GM13976 (cell line): Measurements from ENCODE around the gene PRKCH.

Experiments
- DNase-seq: peaks from one replicate; pipeline ENCODE4 v3.0.0; 2012; ENCODE audit warnings: low spot score
- in situ Hi-C: fragments of 300-500 bp; cut with MboI; formaldehyde crosslinking; loops from one replicate; pipeline ENCODE4 v1.12.0; 2022; ENCODE audit warnings: low sequenced_read_pairs, mixed read lengths, inconsistent platforms; ENCODE audit not compliant: unreplicated experiment
- TF ChIP-seq, protein P1 (sequence below): IDR thresholded peaks from 2 replicates; pipeline ENCODE4 v1.5.1; 2012; ENCODE audit warnings: borderline replicate concordance, mild to moderate bottlenecking; ENCODE audit not compliant: insufficient read depth; ENCODE audit errors: extremely low read depth, missing control alignments, control extremely low read depth

PRKCH gene

DNA sequence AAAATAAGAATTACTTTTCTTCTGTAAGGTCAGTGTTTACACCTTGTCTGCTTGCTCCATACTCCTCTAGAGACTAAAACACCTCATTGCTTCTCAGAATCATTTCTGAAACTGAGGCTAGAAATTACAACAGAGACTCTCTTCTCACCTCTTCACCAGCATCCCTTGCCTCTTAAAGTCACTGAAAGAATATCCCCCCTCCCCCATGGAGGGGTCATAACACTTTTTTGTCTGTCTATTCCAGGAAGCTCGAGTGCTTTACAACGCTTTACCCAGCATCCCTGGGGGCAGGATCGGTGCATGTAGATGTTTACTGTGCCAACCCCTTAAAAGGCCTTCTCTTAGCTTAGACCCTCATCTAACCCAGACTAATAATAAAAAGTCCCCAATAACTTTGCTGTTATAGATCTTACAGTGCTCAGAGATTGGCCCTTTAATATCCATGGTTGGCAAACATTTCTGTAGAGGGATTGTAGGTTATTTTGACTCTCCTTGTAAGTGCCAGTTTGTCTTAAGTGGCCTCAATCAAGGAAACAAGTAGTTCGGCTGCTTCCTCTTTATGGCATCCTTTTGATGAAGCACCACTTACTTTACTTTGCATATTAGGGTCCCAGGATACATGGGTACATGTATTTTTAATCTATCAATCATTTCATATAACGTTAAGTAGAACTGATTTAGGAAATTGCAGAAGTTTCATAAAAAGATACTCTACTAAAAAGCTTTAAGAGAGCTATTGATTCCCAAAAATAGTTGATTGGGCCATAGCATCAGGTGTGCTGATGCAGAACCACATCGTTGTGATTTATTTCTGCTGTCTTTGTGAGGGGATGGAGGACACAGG is 29.3 kb downstream of the PRKCH start:
- DNase-seq: no peak
- TF ChIP-seq, protein P1, sequence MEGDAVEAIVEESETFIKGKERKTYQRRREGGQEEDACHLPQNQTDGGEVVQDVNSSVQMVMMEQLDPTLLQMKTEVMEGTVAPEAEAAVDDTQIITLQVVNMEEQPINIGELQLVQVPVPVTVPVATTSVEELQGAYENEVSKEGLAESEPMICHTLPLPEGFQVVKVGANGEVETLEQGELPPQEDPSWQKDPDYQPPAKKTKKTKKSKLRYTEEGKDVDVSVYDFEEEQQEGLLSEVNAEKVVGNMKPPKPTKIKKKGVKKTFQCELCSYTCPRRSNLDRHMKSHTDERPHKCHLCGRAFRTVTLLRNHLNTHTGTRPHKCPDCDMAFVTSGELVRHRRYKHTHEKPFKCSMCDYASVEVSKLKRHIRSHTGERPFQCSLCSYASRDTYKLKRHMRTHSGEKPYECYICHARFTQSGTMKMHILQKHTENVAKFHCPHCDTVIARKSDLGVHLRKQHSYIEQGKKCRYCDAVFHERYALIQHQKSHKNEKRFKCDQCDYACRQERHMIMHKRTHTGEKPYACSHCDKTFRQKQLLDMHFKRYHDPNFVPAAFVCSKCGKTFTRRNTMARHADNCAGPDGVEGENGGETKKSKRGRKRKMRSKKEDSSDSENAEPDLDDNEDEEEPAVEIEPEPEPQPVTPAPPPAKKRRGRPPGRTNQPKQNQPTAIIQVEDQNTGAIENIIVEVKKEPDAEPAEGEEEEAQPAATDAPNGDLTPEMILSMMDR: no peak
- in situ Hi-C loops: no loop called here

DNA sequence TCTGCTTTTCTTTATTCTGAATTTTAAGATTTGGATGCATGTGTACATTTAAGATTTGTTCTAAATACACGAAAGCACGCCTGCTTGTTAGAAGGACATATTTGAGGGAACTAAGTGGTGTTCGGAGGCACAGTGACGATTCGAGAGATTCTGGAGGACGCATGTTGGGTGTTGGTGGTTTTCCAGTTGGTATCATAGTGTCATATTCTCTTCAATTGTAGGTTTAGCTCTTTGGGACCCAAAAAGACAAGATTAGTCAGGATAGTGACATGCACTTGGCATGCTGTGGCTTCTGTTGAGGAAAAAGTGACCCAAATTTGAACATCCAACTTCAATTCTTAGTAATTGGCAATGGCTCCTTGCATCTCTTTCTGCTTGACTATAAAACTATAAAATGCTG is 30.1 kb downstream of the PRKCH start:
- TF ChIP-seq, protein P1: no peak
- in situ Hi-C loops: no loop called here
- DNase-seq: no peak

DNA sequence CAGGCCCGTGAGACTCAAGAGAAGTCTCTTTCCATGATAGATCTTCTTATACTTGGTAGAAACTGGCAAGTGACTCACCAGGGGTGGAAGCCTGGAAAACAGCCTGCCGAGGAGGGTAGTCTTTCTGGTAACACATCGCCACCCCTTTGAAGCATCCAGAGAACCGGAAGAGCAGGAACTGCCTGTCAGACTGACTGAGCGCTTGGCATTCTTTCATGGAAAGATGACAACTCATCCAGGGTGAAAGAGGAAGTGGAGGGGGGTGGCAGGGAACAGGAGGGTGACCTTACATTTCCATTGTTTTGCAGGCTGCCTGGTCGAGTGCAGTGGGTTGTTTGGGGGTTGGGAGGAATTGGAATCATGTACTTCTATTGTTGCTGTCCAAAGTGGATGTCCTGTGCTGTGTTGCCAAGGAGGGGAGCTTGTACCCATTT is 34.5 kb downstream of the PRKCH start:
- in situ Hi-C loops: no loop called here
- no peak for DNase-seq
- TF ChIP-seq, protein P1: no peak

DNA sequence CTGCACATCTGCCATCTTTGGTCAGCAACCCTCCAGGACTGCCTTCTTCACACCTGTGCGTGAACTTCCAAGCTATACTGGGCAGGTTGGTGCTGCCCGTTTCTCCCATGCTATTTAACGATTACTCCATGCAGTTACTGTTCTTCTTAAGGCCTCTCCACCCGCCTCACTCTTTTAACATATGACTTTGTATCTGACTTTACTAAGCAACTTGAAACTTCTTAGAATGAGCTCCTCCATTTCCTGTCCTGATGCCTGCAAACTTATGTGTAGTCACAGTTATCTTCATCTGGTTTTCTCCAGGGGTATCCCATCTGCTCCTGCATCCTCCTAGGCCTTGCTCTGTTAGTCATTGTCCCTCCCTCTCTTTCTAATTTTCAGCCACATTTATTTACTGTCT is 35.7 kb downstream of the PRKCH start:
- in situ Hi-C loops: no loop called here
- TF ChIP-seq, protein P1: no peak

DNA sequence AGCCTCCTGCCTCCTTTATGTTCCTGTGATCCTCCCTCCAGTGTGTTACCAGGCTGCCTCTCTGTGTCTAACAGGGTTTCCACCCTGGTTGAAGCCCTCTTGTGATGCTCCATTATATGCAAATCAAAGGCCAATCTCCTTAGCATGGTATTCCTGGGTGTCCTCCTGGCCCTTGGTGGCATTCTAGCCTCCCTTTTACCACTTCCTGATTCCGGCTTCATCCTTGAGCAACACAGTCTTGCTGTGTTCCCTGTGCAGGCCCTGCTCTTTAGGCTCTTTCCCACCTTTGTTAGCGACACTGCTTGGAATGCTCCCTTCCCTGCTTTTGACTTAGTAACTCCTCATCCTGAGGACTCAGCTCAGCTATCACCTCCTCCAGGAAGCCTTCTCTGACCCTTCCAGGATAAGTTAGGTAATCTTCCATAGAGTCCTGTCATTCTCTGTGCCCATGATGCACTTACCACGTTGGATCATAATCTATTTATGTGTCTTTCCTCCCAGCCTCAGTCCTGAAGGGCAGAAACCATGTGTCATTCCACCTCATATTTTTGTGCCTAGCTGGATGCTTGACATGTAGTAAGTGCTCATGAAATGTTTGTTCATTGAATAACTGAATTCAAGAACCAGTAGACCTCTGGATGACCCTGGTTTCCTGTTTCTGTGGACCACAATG is 37.3 kb downstream of the PRKCH start:
- in situ Hi-C loops: no loop called here
- DNase-seq: no peak
- TF ChIP-seq, protein P1: no peak

More for the DNA sequence above, 35.7 kb downstream of the PRKCH start:
- no peak for DNase-seq

DNA sequence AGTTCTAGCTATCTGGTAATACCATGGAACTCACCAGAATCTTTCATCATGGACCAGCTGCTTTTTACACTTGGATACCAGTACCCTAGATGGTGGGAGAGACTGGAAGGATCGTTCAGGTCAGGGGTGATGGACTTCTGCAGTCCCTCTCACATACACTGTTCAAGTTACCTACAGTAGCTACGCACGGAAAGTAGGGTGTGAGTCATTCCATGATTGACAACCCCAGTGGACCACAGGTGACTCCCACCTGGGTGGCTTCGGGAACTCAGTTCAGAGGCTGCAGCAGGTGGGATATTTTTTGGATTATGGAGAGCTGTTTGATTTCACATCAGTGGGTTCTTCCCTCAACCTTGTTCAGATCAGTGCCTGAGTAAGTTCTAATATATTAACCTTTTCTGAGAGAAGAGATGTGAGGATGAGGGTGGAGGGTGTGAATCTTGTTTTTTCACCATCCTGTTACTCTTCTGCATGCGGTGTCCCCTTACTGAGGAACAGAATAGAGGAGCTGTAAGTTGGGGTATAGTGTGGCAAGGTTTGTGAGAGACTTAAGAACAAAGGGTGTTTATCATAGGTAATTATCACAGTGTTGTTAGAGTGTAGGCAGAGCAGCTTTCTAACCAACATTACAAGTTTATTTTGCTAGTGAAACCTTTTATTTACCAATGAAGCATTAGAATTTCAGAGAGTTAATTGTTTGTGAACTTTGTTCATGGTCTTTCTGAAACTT is 39.6 kb downstream of the PRKCH start:
- no peak for DNase-seq
- TF ChIP-seq, protein P1: no peak
- in situ Hi-C loops: no loop called here
